ENCODE results near the gene CRTAC1. TPM values are rescaled to one million over a fixed set of nuclear protein-coding genes. Genes with fewer than 3 reads are reported as not detected.

CRTAC1 gene
- total and polyA plus RNA-seq, 12 donors, result 0.22 to 12.4 (median 1.4) TPM

DNA sequence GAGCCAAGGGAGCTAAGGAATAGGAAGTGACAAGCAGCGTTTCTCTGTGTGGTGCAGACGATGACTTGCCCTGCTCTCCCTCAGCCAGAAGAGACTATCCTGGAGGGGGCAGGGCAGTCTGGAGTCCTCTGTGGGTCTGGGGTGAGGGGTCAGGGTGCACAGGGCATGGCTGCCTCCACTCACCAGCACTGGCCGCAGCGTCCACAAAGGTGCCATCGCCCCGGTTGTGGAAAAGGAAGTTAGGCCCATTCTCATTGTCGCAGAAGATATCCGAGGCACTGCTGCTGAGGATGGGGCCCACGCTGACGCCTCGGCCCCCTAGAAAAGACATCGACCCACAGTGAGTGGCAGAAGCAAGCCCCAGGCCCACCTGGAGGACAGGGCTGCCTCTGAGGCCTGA lies 122.6 kb downstream of the CRTAC1 start:
- intact Hi-C loops (cut with DNase I), result no loop called here
- WGBS, 2 donors, result 86 to 87% methylated on average over 12 of the region's 12 CpGs
- no peak overlapping the region for H3K27ac ChIP-seq

DNA sequence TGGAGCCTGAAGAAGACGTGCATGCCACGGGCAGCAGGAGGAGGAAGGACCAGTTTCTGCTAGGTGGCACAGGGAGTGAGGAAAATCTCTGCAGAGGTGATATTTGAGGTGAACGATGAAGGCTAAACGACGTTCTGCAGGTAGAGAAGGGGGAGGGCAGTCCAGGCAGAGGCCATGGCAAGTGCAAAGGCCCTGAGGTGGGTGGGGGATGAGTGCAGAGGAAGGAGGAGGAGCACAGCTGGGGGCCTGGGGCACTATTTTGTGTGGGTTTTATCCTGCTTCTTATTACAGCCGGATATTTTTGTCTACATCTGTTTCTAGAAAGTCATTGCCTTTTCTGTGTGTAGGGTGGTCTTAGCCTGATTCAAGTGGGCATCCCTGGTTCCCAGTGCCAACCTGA lies 123.2 kb downstream of the CRTAC1 start:
- Histone ChIP-seq H3K4me1 (peaks cover 0 to 14% (median 8%) of the 10 kb centered on the region in 9 donors), H3K27me3 (peaks cover 0 to 12% (median 0%) of the 10 kb centered on the region in 7 donors), H3K4me3 (no peak overlapping the region), H3K27ac (no peak overlapping the region), H3K36me3 (no peaks in the 10 kb centered on the region), H3K9me3 (no peaks in the 10 kb centered on the region)
- intact Hi-C loops (cut with DNase I), result no loop called here
- ATAC-seq (no peak), DNase-seq (no peak)
- TF ChIP-seq, protein P1, sequence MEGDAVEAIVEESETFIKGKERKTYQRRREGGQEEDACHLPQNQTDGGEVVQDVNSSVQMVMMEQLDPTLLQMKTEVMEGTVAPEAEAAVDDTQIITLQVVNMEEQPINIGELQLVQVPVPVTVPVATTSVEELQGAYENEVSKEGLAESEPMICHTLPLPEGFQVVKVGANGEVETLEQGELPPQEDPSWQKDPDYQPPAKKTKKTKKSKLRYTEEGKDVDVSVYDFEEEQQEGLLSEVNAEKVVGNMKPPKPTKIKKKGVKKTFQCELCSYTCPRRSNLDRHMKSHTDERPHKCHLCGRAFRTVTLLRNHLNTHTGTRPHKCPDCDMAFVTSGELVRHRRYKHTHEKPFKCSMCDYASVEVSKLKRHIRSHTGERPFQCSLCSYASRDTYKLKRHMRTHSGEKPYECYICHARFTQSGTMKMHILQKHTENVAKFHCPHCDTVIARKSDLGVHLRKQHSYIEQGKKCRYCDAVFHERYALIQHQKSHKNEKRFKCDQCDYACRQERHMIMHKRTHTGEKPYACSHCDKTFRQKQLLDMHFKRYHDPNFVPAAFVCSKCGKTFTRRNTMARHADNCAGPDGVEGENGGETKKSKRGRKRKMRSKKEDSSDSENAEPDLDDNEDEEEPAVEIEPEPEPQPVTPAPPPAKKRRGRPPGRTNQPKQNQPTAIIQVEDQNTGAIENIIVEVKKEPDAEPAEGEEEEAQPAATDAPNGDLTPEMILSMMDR (IDR thresholded peaks at IDR 0.05), result no peak
- WGBS, 2 donors, result 71 to 90% methylated on average over 6 of the region's 6 CpGs

More for the DNA sequence above, 122.6 kb downstream of the CRTAC1 start:
- no peaks in the 10 kb centered on the region for H3K36me3 ChIP-seq
- DNase-seq (no peak), ATAC-seq (no peak)
- H3K4me1 ChIP-seq, result peaks cover 0 to 14% (median 8%) of the 10 kb centered on the region in 9 donors
- TF ChIP-seq, protein P1 (IDR thresholded peaks at IDR 0.05), result no peak
- H3K9me3 ChIP-seq, result no peaks in the 10 kb centered on the region
- peaks cover 0 to 15% (median 0%) of the 10 kb centered on the region in 7 donors for H3K27me3 ChIP-seq
- H3K4me3 ChIP-seq, result no peak overlapping the region

DNA sequence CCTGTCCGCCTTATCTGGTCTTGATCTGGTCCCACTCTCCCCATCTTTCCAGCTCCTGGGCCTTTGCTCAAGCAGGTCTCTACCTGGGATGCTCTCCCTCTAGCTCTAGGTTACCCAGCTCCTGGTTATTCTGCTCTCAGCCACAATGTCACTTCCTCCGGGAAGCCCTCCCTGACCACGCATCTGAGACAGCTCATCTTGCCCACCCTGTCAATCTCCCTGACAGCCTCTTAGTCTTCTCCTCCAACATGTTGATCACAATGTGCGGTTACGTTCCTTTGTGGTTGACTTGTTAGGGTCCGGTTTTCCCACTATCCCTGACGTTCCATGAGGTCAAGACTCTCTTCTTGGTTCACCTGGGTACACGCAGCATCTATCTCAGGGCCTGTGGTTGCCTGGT lies 125.1 kb downstream of the CRTAC1 start:
- Histone ChIP-seq H3K36me3 (no peaks in the 10 kb centered on the region), H3K27me3 (peaks cover 0 to 12% (median 0%) of the 10 kb centered on the region in 7 donors), H3K9me3 (no peaks in the 10 kb centered on the region), H3K4me3 (no peak overlapping the region), H3K27ac (no peak overlapping the region), H3K4me1 (peaks cover 0 to 14% (median 8%) of the 10 kb centered on the region in 9 donors)
- ATAC-seq, result no peak
- no peak for DNase-seq
- WGBS, 2 donors, result 83 to 91% methylated on average over 8 of the region's 8 CpGs
- TF ChIP-seq, protein P1 (IDR thresholded peaks at IDR 0.05), result no peak
- intact Hi-C loops (cut with DNase I), result no loop called here

DNA sequence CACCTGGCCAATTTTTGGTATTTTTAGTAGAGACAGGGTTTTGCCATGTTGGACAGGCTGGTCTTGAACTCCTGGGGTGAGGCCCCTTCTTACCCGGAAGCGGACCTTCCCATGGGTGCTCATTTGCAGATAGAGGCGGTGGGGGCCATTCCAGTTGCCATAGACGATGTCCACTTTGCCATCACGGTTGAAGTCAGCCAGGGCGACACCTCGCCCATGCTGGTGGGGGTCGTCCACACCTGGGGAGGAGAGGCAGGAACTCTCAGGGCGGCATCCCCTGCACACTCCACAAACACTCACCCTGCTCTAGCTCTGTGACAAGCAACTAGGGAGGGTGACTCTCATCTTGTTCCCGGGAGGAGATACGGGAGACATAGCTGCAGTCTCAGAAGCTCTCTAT lies 125.8 kb downstream of the CRTAC1 start:
- intact Hi-C loops (cut with DNase I), result no loop called here
- no peaks in the 10 kb centered on the region for H3K36me3 ChIP-seq
- H3K4me1 ChIP-seq, result peaks cover 0 to 14% (median 8%) of the 10 kb centered on the region in 9 donors
- peaks cover 0 to 12% (median 6%) of the 10 kb centered on the region in 7 donors for H3K27me3 ChIP-seq
- TF ChIP-seq, protein P1 (IDR thresholded peaks at IDR 0.05), result no peak
- no peak overlapping the region for H3K27ac ChIP-seq
- 83% methylated on average over 11 of the region's 11 CpGs for WGBS, 2 donors
- DNase-seq, result no peak
- no peaks in the 10 kb centered on the region for H3K9me3 ChIP-seq
- ATAC-seq, result no peak
- H3K4me3 ChIP-seq, result no peak overlapping the region
